NCI-H1105 (cell line): ENCODE data around the gene DNAI1.

Source experiments
- DNase-seq: peaks from one replicate; lab custom pipeline; 2025; lab: John Stamatoyannopoulos, UW

The DNAI1 gene

GRCh38 chr9:34545497-34545896 is 86.9 kb downstream of the DNAI1 start:
- no peak for DNase-seq

GRCh38 chr9:34546102-34546833 is 87.7 kb downstream of the DNAI1 start:
- DNase-seq: no peak

- peak; percentile 7 for DNase-seq
These were observed 88.5 kb downstream of the DNAI1 start for GRCh38 chr9:34546834-34547827.

- no peak for DNase-seq
These were observed 89.5 kb downstream of the DNAI1 start for GRCh38 chr9:34547960-34548611.

- no peak for DNase-seq
These were observed 90.8 kb downstream of the DNAI1 start for GRCh38 chr9:34549407-34549732.

GRCh38 chr9:34550016-34550680 is 91.5 kb downstream of the DNAI1 start:
- DNase-seq: no peak

GRCh38 chr9:34550681-34551270 is 92.2 kb downstream of the DNAI1 start:
- no peak for DNase-seq

- no peak for DNase-seq
These were observed 93.4 kb downstream of the DNAI1 start for GRCh38 chr9:34551751-34552605.

GRCh38 chr9:34552606-34552981 is 94.0 kb downstream of the DNAI1 start:
- no peak for DNase-seq

GRCh38 chr9:34552986-34553385 is 94.4 kb downstream of the DNAI1 start:
- DNase-seq: no peak

GRCh38 chr9:34553511-34554021 is 95.0 kb downstream of the DNAI1 start:
- no peak for DNase-seq

GRCh38 chr9:34554211-34555001 is 95.8 kb downstream of the DNAI1 start:
- peak; percentile 58 for DNase-seq

- peak; percentile 82 for DNase-seq
These were observed 96.4 kb downstream of the DNAI1 start for GRCh38 chr9:34555002-34555348.

GRCh38 chr9:34555500-34555899 is 96.9 kb downstream of the DNAI1 start:
- no peak for DNase-seq

GRCh38 chr9:34555936-34556525 is 97.4 kb downstream of the DNAI1 start:
- no peak for DNase-seq

- DNase-seq: no peak
These were observed 98.3 kb downstream of the DNAI1 start for GRCh38 chr9:34556949-34557348.

GRCh38 chr9:34557426-34558321 is 99.1 kb downstream of the DNAI1 start:
- DNase-seq: no peak

GRCh38 chr9:34558364-34558763 is 99.8 kb downstream of the DNAI1 start:
- no peak for DNase-seq
